Stimulated activated CD4-positive, alpha-beta T cell treated with anti-CD3 and anti-CD28 coated beads, Interleukin-1b, Interleukin-23, amount 100 ng/mL, for 48 hours (primary cell): ENCODE results near the gene GAS2L2.
A peak's percentile ranks its signal among the peaks of the same experiment; 100 is the strongest.
"Not testable (repeated sequence)": the region's sequence is repeated elsewhere in the genome, so short reads cannot be mapped to it uniquely, and the experiment has no call there.

Experiments used
- DNase-seq: peaks from one replicate; pipeline ENCODE4 v3.0.0-alpha.2; 2020

Gene GAS2L2

GRCh38 chr17:35769895-35770486, 17.0 kb upstream of the GAS2L2 start:
- no peak for DNase-seq

GRCh38 chr17:35768797-35769196, 15.8 kb upstream of the GAS2L2 start:
- no peak for DNase-seq

GRCh38 chr17:35766903-35767510, 14.0 kb upstream of the GAS2L2 start:
- DNase-seq = no peak

GRCh38 chr17:35766489-35766877, 13.4 kb upstream of the GAS2L2 start:
- no peak for DNase-seq

- DNase-seq = no peak
These were observed 12.9 kb upstream of the GAS2L2 start for GRCh38 chr17:35765756-35766488.

- DNase-seq = no peak
These were observed 12.2 kb upstream of the GAS2L2 start for GRCh38 chr17:35765086-35765710.

GRCh38 chr17:35764123-35764991, 11.3 kb upstream of the GAS2L2 start:
- peak; percentile 88 for DNase-seq

- no peak for DNase-seq
These were observed 10.7 kb upstream of the GAS2L2 start for GRCh38 chr17:35763767-35764122.

- no peak for DNase-seq
These were observed 8.6 kb upstream of the GAS2L2 start for GRCh38 chr17:35761601-35762000.

GRCh38 chr17:35760587-35760986, 7.5 kb upstream of the GAS2L2 start, which contains the start of gene C17orf50:
TSS of gene C17orf50 (plus strand) at chr17:35760887. CDS start at chr17:35760942, 55 bp downstream.
- DNase-seq = no peak

- no peak for DNase-seq
These were observed 4.2 kb upstream of the GAS2L2 start for GRCh38 chr17:35757243-35757642.

GRCh38 chr17:35752471-35752870, 568 bp downstream of the GAS2L2 start:
- DNase-seq = no peak

GRCh38 chr17:35751541-35751940, 1.5 kb downstream of the GAS2L2 start:
- not testable (repeated sequence) for DNase-seq

- no peak for DNase-seq
These were observed 2.3 kb downstream of the GAS2L2 start for GRCh38 chr17:35750526-35751395.

GRCh38 chr17:35749560-35750412, 3.3 kb downstream of the GAS2L2 start:
- DNase-seq = no peak

GRCh38 chr17:35748979-35749378, 4.1 kb downstream of the GAS2L2 start:
- DNase-seq = no peak

GRCh38 chr17:35748341-35748841, 4.6 kb downstream of the GAS2L2 start:
- DNase-seq = no peak

GRCh38 chr17:35747540-35748017, 5.5 kb downstream of the GAS2L2 start:
- peak; percentile 77 for DNase-seq

GRCh38 chr17:35745749-35746320, 7.2 kb downstream of the GAS2L2 start:
- DNase-seq = no peak

- DNase-seq = no peak
These were observed 7.8 kb downstream of the GAS2L2 start for GRCh38 chr17:35745246-35745645.
